NCI-H1417 treated with DMSO at 0.1 percent for 48 hours (cell line): ENCODE measurements around the gene PFDN1.

Source experiments
- DNase-seq: peaks from one replicate; lab custom pipeline; 2025; lab: John Stamatoyannopoulos, UW

Gene PFDN1

DNA sequence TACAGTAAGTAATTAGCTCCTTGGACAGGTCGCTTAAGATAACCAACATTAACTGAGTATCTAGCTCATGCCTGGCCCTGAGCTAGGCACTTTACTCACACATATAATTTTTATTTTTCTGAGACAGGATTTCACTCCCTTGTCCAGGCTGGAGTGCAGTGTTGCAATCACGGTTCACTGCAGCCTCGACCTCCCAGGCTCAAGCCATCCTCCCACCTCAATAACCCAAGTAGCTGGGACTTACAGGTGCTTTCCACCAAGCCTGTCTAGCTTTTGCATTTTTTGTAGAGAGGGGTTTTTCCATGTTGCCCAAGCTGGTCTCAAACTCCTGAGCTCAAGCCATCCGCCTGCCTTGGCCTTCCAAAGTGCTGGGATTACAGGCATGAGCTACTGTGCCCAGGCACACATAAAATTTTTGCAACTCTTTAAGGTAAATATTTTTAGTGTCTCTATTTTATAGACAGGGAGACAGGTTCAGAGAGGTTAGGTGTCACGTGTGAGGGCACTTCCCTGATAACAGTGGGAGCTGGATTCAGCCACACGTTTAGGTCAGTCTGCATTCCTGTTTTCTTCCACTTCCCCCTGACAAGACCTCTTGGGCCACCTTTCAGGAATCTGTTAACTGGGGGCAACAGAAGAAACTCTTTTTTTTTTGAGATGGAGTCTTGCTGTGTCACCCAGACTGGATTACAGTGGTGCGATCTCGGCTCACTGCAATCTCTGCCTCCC is 25.3 kb upstream of the PFDN1 start:
- no peak for DNase-seq

DNA sequence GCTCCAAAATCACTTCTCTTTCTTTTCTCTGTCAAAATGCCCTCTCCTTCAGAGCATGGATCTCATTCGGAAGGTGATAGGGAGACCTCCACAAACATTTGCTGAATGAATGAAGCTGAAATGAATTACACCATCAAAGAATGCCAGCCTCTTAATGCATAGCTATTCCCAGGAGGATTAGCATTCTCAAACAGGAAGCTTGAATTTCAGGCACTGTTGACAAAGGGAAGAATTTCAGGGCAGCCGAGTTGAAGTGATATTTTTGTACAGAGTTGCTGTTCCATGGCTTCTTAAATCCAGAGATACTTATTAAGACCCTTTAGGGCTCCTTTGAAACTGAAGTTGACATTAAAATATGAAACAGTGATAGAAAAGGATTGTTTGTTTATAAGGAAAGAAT is 24.7 kb upstream of the PFDN1 start:
- no peak for DNase-seq

DNA sequence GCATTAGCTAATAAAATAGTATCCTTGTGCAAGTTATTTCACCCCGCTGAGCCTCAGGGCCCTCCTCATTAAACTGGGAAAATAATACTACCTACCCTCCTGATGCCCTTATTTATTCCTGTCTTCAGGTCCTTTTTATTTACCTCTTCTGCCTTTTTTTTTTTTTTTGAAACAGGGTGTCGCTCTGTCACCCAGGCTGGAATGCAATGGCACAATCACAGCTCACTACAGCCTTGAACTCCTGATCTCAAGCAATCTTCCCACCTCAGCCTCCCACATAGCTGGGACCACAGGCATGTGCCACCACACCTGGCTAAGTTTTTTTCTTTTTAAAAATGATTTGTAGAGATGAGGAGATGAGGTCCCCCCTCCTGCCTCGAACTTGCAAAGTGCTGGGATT is 22.6 kb upstream of the PFDN1 start:
- no peak for DNase-seq

DNA sequence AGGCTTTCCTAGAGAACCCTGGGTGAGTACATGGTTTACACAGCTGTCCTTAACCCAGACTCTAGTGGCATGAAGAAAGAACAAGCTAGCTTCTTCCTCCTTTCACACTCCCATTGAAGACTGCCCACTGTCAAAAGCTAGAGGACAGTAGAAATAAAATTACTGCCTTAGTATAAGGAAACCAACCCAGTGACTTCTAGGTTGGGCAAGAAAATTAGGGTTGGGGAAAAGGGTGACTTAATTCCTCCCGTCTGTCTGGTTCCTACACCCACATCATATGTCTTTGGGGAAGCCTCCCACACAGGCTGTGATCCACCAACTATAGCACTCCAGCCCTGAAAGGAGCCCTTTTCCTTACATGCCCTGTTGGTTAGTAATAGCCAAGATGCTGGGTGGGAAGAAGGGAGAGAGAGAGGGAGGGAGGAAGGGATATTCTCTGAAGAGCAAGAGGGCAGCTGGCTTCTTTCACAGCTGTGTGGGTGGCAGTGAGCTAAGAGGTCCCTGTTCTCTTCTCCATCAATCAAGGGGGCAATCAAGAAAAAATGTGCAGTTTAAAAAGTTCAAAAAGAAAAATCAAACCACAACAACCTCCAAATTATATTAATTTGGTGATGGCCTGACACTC is 21.8 kb upstream of the PFDN1 start:
- no peak for DNase-seq

DNA sequence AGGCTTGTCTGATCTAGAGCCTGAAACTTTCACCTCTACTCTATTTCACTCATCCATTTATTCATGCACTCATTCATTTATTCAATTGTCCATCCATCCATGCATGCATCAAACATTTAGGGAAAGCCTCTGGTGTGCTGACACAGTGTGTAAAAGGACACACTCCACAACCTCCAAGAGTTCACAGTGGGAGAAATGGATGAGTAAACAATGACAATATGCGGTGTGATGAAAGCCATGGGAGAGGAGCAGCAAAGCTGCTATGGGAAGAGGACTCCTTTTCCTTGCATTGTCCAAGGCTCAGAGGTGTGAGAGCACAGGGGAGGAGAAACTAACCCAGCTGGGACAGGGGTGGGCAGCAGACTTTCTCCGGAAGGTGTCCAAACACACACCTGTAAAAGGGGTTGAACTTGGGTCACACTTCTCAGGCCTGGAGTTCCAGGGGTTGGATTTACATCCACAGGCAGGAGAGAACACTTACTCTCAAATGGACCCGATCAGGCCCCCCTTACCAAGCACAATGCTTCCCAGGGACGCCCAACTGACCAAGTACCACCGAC is 21.2 kb upstream of the PFDN1 start:
- no peak for DNase-seq

DNA sequence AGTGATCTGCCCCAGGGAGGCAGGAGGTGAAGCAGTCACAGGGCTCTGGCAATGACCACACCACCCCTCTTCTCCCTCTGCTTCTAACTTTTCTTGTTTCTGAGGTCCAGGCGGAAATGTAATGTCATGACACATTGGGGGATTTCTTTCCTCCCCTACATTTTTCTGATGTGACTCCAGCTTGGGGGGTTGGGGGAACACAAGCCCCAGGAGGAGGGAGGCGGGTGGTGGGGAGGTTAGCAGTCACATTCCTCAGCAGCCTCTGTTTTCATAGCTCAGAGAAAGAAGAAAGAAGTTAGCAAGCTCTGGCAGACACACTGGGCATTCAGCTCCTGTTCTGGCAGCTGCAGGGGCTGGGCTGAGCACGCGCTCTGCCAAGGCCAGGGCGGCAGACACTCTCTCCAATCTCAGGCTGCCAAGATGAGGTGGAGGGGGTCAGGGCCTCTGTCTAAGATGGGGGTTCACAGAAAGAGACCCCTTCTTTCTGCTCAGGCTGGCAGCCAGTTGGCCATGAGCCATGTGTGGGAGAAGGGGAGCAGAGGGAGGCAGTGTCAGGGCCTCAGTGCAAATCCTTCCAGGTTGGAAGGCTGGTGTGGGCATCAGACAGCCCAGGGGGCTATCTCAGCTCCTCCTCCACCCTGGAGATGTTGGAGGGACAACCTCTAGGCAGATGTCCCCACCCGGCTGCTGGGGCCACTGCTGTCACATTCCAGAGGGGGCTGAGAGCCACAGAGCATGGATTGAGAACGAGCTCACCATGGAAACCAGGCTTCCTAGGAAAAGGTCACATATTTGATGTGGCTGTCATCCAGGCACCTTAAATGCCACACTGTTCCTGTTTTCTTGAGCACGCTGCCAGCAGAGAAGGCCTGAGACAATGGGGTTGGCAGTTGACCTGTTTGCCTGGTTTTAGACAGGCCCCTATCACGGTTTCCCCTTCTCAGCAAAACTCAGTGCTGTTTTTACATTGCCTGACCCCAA is 20.1 kb upstream of the PFDN1 start:
- no peak for DNase-seq

DNA sequence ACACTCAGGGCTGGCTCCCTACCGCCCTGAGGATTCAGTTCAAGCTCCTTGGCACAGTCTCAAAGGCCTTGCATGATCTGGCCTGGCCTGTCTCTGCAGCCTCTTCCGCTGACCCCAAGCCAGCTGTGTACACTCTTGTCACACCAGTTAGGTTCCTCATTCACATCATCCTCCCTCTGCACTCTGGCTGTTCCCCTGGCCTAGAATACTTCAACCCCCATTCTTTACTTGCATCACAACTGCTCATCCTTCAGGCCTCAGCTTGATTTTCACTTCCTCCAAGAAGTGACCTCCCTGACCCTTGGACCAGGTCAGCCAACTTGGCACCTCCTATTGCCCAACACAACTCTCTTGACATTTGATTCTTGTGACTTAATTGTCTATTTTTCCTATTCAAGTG is 18.9 kb upstream of the PFDN1 start:
- DNase-seq = no peak

DNA sequence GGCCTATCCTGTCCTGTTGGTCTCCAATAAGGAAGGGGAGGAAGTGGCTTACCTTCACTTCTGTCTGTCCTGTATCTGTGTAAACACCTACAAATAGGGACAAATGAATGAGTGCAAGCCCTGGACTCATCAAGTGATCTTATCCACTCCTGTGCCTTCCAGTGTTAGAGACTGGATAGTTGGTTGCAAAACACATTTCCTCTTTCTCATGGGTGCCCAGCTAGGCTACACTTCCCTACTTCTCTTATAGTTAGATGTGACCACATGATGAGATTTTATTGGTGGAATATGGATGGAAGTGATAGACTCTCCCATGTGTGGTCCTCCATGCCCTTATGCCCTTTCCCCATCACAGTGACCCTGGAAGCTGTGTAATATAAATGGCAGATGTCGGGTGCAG is 16.9 kb upstream of the PFDN1 start:
- no peak for DNase-seq

DNA sequence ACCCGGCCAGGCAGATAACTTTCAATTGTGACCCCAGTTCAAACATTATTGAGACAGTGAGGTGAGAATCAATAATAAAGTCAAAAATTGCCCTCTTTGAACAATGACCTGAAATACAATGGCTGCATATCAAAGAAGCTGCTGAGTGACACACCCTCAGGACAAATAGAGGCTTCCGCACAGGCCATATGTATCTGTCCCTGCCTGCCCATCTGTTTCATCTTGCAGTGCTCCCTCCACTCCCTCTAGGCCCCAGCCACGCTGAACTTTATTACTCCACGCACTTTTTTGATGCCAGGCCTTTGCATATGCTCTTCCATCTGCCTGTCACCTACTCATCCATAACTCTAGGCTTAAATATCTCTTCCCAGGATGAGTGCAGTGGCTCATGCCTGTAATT is 15.9 kb upstream of the PFDN1 start:
- no peak for DNase-seq

DNA sequence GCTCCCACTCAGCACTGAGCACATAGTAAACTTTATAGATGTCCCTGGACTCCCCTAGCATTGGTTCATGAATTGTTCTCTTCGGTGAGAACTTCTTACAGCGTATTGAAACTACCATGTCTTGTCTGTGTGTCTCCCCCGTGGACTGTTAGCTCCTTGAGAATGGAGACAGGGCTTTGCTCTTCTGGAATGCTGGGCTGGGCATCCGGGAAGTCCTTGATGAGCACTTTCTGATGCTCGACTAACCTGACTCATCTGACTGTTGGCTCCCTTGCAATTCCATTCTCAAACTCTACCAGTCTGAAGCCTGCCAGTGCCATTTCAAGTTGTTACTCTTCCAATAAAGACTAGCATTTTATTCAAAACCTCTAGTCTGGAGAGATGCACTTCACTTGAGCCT is 15.0 kb upstream of the PFDN1 start:
- no peak for DNase-seq

DNA sequence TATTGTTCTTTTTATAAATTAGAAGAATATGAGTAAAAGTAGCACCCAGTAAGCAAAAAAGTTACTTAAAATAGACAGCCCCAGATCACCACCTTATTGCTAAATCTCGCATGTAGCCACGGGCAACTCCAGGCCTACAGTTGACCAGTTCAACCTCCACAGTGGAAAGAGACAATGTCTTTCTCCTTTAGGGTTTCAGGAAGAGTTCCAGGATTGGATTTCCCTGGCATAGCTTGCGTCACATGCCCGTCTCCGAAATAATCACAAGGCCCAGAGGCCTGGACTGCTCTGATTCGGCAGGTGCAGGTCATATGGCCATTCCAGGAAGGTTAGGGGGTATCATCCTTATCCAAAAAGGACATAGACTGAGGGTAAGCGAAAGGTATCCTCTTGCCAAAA is 9.9 kb upstream of the PFDN1 start:
- DNase-seq = no peak

DNA sequence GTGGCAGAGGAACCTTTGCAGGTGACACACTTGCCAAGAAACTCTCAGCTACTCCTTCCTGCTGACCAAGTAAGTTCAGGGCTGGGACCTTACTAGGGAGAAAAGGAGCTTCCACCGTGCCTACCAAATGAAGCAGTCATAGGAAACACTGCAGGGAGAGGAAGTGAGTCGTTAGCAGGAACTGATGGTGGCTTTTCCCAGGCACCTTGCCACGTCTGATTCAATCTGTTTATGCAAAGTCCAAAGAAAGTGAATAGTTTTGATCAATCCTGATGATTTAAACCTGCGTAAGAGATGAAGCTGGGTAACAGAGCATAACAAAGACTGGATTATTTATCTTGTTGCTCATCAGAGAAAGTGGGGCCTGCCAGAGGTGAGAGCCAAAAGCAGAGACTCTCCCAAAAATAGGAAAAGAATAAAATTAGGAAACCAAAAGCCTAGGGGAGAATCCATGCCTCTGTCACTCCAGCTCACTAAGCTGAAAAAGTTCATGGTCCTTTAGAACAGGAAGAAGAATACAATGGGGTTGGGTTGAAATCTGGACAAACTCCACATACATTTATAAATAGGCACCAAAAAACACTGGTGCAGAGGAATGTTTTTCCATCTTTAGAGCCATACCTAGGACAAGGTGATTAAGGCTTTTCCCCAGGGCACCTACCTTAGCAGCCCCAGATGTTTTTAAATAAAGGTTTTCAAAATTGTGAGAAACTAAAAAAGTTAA is 9.3 kb upstream of the PFDN1 start:
- no peak for DNase-seq

DNA sequence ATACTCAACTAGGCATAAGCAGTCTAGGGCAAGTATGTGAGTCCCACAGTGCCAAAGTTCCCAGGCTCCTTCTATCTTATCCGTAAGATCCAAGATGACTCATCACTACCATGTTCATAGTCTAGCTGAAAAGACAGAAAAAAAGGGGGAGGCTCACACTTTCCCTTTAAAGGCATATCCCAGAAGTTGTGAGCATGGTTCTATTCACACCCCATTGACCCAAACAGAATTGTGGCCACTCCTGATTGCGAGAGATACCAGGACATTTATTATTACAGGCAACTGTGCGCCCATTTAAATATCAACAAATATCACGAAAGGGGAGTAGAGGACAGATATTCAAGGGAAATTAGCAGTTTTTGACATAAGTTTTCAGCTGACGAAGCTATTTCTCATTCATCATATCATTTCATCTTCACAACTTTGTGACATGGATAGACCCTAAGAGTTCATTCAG is 8.1 kb upstream of the PFDN1 start:
- no peak for DNase-seq

DNA sequence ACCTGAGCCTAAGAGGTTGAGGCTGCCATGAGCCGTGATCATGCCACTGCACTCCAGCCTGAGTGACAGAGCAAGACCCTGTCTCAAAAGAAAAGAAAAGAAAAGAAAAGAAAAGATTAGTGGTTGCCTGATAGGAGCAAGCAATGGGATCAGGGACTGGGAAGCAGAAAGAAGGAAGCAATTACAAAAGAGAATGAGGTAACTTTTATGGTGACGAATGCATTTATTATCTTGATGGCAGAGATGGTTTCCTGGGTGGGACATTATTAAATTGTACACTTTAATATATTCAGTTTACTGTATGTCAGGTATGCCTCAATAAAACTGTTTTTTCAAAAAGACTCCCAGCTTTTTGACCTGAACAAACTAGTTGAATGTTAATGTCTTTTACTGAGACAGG is 7.5 kb upstream of the PFDN1 start:
- DNase-seq = no peak

DNA sequence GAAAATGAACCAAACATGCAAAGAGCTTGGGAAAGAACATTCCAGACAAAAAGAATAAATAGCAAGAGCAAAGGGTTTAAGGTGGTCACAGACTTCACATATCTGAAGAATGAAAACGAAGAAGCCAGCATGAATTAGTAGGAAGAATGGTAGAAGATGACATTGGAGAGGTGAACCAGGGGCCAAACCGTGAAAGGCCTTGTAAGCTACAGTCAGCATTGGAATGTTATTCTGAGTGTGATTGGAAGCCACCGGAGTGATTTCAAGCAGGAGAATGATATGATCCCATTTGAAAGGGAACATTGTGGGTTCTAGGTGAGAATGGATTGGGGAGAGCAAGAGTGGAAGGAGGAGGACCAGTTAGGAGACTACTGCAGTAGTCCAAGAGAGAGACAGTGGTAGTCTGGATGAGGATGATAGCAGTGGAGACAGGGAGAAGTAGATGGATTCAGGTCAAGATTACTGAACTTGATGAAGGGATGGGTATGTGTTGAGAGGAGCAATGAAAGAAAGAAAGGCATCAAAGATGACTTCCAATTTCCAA is 6.9 kb upstream of the PFDN1 start:
- no peak for DNase-seq

DNA sequence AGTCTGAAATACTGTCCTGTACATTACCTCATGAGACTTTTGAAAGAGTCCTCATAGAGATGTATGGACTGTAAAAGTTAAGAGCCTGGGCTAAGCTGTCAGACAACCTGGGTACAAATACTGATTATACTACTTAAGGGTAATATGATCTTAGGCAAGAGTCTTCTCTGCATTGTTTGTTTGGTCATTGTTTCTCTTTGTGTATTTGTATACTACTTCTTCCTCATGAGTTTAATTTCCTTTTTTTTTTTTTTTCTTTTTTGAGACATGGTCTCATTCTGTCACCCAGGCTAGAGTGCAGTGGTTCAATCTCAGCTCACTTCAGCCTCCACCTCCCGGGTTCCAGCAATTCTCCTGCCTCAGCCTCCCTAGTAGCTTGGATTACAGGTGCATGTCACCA is 2.6 kb upstream of the PFDN1 start:
- no peak for DNase-seq

DNA sequence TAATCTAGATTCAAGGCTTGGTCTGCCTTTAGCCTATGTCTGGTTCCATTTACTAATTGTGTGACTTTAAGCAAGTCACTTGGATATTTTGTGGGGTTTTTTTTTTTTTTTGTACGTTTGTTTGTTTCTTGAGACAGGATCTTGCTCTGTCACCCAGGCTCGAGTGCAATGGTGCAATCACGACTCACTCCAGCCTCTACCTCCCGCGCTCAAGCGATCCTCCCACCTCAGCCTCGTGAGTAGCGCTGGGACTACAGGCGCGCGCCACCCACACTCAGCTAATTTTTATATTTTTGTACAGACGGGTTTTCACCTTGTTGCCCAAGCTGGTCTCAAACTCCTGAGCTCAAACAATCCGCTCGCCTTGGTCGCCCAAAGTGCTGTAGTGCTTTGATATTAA is 1.1 kb upstream of the PFDN1 start:
- DNase-seq = no peak

DNA sequence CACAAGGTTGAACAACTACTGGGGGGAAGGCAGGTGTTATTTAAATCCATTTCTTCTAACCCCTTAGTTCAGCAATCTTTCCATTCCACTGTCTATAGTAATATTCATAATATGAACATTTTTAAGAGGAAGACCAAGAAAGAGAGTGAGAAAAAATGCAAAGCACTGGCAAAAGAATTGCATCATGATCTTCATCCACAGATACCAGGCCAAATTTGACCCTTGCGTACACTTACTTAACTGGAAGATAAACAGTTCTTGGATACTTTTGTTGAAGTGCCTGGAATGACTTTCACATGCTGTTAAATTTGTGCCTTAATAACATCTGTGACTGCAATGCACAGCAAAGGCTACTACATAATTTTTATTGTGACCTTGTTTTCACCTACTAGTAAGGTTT is 1.8 kb downstream of the PFDN1 start:
- DNase-seq = no peak

DNA sequence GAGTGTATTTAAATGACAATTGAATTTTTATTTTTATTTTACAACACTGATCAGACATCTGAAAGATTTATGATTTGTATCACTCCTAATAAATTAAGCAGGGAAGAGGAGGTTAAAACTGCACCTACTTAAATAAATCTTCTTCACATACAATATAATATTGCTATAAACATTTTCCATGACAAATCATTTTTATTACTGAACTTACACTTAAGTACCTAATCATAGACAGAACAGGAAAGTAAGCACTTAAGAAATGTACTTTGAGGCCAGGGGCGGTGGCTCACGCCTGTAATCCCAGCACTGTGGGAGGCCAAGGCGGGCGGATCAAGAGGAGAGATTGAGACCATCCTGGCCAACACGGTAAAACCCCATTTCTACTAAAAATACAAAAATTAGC is 3.8 kb downstream of the PFDN1 start:
- DNase-seq = no peak

DNA sequence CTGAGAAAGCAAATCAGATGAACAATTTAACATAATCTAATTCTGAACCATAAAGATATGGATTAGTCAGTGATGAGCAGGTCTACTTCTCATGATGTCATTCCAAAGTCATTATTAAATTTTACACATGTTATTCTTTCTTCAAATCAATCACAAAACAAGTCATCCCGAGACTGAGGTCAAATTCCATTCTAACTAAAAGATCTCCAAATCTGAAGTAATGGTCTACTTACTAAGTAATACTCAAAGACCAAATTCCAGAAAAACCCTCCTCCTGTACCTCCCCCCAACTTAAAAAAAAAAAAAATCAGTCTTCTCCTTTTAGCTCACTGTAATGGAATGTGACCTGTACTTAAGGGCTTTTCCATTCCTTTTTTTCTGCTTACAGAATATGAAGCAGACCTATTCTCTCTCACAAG is 4.7 kb downstream of the PFDN1 start:
- no peak for DNase-seq

DNA sequence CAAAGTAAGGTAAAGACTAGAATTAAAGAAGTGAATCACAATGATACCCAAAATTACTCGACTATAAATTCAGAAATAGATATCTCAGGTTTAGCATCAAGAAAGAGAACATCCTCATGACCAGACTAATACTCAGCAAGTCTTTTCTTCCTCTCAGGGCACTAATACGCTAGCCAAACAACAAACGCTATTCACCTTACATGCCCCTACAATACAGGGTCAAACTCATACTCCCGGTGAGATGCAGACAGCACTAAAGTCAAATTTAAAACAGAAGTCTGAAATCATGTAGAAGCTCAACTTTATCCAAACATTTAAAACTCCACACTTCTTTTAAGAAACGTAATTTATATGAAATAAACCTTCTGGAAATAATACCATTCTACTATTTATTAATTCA is 5.6 kb downstream of the PFDN1 start:
- DNase-seq = no peak

DNA sequence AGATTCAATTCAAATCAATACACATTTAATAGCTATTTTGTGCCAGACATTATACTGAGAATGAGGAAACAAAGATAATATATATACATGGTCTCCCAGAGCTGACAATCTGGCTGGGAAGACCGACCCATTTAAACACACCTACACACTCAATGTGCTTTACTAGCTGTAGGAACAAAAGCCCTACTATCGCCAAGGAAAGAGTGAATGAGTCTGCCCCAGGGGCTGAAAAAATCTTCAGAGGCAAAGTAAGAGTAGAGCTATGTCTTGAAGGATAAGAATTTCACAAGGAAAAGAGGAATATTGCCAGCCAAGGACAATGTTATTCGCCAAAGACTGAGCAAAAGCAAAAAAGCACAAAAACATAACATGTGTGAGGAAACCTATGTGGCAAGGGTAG is 6.6 kb downstream of the PFDN1 start:
- no peak for DNase-seq
